GM12878 (cell line): ENCODE data around the gene SETD1B. TPM values are rescaled to one million over a fixed set of nuclear protein-coding genes. Genes with fewer than 3 reads are reported as not detected.

ENCODE experiments used
- E2F4 ChIP-seq: IDR thresholded peaks from 2 replicates; pipeline ENCODE4 v1.6.1; 2012; ENCODE audit warnings: low read depth, low read length, improper control_type of control experiment
- EED ChIP-seq: sonication (generic); IDR thresholded peaks from 2 replicates; pipeline ENCODE4 v1.6.1; 2016; ENCODE audit warnings: antibody characterized with exemption, low read depth
- IKZF2 ChIP-seq, 2 experiments: fragments of 450-650 bp; IDR thresholded peaks; 2 replicates each; pipeline ENCODE4 v1.6.1; 2017; ENCODE audit warnings: mild to moderate bottlenecking in 2 of 2, moderate library complexity in 2 of 2
- JUNB ChIP-seq: IDR thresholded peaks from 2 replicates; pipeline ENCODE4 v1.6.1; 2016; ENCODE audit warnings: antibody characterized with exemption, mild to moderate bottlenecking
- PML ChIP-seq: IDR thresholded peaks from 2 replicates; pipeline ENCODE4 v1.6.1; 2012; ENCODE audit warnings: low read length, inconsistent platforms
- YY1 ChIP-seq: IDR thresholded peaks from 2 replicates; pipeline ENCODE4 v1.6.1; 2011; ENCODE audit warnings: low read depth, mild to moderate bottlenecking, low read length
- ZBTB4 ChIP-seq: fragments of 450-650 bp; formaldehyde crosslinking; IDR thresholded peaks from 2 replicates; pipeline ENCODE4 v1.4.0; 2022; ENCODE audit warnings: mild to moderate bottlenecking, moderate library complexity
- ZNF207 ChIP-seq: fragments of 450-650 bp; IDR thresholded peaks from 2 replicates; pipeline ENCODE4 v1.6.1; 2014; ENCODE audit warnings: antibody characterized with exemption, mild to moderate bottlenecking, borderline replicate concordance
- polyA plus RNA-seq, 11 experiments: library from polyadenylated mRNA; depleted of rRNA in 4 of 11; unstranded in 6 of 11; stranded (reverse) in 5 of 11; fragments of >200 nt; fragmentation: Nextera tagmentation in 4 of 11; fragmentation: Illumina TruSeq in 1 of 11; extraction: Ambion mirVana in 4 of 11; extraction: Trizol in 1 of 11; gene quantifications; 1 replicate in 1 of 11; 2 replicates in 10 of 11; pipeline versions ENCODE4 v1.2.1 to v1.2.3, GENCODE V29; 2011 to 2016; ENCODE audit warnings: inconsistent platforms in 2 of 11, missing spikeins in 2 of 11, low read depth in 1 of 11
- total RNA-seq, 4 experiments: library from RNA; depleted of rRNA in 3 of 4; stranded (reverse); fragments of >200 nt in 3 of 4; fragmentation: Illumina TruSeq in 1 of 4; extraction: Trizol in 1 of 4; gene quantifications; 2 replicates each; pipeline versions ENCODE4 v1.2.1 to v1.2.3, GENCODE V29; 2013 to 2021

Gene SETD1B
- total and polyA plus RNA-seq, 10 of the 15 experiments (the other 5 are each of a cell fraction or from before 2014, with no cell fraction given): 0.50 to 17.3 (median 1.6) TPM

GRCh38 chr12:121814429-121815119 lies 10.8 kb downstream of the SETD1B start (continued):
- TF ChIP-seq E2F4 (no peak), JUNB (no peak), ZNF207 (no peak), PML (no peak), YY1 (no peak), IKZF2 (IDR thresholded peaks at IDR 0.05) (no peak), EED (no peak), ZBTB4 (CRISPR knock-in tag) (no peak)
